Thymus (tissue), 11 donors: ENCODE data around the gene MRTFA. TPM values are rescaled to one million over a fixed set of nuclear protein-coding genes. Genes with fewer than 3 reads are reported as not detected.

Experiments
- DNase-seq, 9 donors: peaks; one replicate each; pipeline ENCODE4 v3.0.0-alpha.2; 2013; ENCODE audit warnings: low spot score in 9 of 9, low read depth in 6 of 9, missing footprints in 1 of 9
- H3K27ac ChIP-seq, 2 donors: one replicate each; pipeline ENCODE4 v1.5.1; 2013; ENCODE audit warnings: control low read depth in 1 of 2, low read depth in 1 of 2, low read length in 1 of 2, mild to moderate bottlenecking in 1 of 2, moderate library complexity in 1 of 2
- H3K27me3 ChIP-seq, 2 donors: one replicate each; pipeline ENCODE4 v1.5.1; 2013; ENCODE audit warnings: low read length in 1 of 2; ENCODE audit not compliant: control insufficient read depth in 2 of 2, insufficient read depth in 1 of 2
- H3K36me3 ChIP-seq, 2 donors: one replicate each; pipeline ENCODE4 v1.5.1; 2013; ENCODE audit warnings: low read length in 1 of 2, mild to moderate bottlenecking in 1 of 2, moderate library complexity in 1 of 2; ENCODE audit not compliant: control insufficient read depth in 2 of 2, insufficient read depth in 2 of 2
- H3K4me1 ChIP-seq, 2 donors: one replicate each; pipeline ENCODE4 v1.5.1; 2013; ENCODE audit warnings: low read length in 2 of 2; ENCODE audit not compliant: control insufficient read depth in 2 of 2, insufficient read depth in 2 of 2
- H3K4me3 ChIP-seq, 2 donors: one replicate each; pipeline ENCODE4 v1.5.1; 2013; ENCODE audit warnings: low read length in 2 of 2, control low read depth in 1 of 2, mild to moderate bottlenecking in 1 of 2
- H3K9me3 ChIP-seq, 2 donors: one replicate each; pipeline ENCODE4 v1.5.1; 2013; ENCODE audit warnings: low read length in 1 of 2, mild to moderate bottlenecking in 1 of 2; ENCODE audit not compliant: control insufficient read depth in 2 of 2, insufficient read depth in 1 of 2
- WGBS: extraction: QIAGEN DNeasy Blood & Tissue Kit; methylation state at CpG from one replicate; pipeline ENCODE4 v1.1.7; 2013; 5-methylcytosine and 5-hydroxymethylcytosine counted together
- polyA plus RNA-seq: library from polyadenylated mRNA; stranded (reverse); fragments of 200-250 nt; gene quantifications from one replicate; pipeline ENCODE4 v1.2.3, GENCODE V29; 2013
- total RNA-seq: library from RNA; stranded (reverse); fragments of 120-200 nt; gene quantifications from one replicate; pipeline ENCODE4 v1.2.4, GENCODE V29; 2013
- donor health status: healthy.

MRTFA gene
- total and polyA plus RNA-seq, 2 donors, result 16.8 to 37.0 TPM

DNA sequence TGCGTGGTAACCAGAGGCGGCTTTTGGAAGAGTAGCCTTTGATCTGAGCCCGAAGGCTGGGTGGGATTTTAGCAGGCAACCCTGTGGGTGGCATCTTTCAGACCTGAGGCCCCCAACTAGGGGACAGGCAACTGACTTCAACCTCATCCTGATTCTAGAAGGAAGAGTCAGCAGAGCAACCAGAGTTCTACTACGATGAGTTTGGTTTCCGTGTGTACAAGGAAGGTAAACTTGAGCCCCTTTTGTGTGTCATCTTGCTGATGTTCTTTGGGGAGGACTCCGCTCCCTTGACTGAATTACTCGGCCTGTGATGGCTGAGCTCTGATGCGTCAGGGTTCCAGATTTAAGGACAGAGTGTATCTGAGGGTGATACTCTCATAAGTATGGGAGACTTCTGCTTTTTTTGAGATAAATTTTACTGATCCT lies 234.5 kb downstream of the MRTFA start:
- 56% methylated on average over 8 of the region's 8 CpGs for WGBS
- peak in 1 of 9 donors; percentile 41 for DNase-seq
- peaks cover 0 to 2% of the 10 kb centered on the region in 2 donors for H3K9me3 ChIP-seq
- H3K36me3 ChIP-seq, result peaks cover 34 to 55% of the 10 kb centered on the region in 2 donors
- no peak overlapping the region for H3K4me3 ChIP-seq
- peak overlapping the region; percentile 60 to 76 for H3K27ac ChIP-seq
- H3K27me3 ChIP-seq, result no peaks in the 10 kb centered on the region
- H3K4me1 ChIP-seq, result peaks cover 28 to 71% of the 10 kb centered on the region in 2 donors

DNA sequence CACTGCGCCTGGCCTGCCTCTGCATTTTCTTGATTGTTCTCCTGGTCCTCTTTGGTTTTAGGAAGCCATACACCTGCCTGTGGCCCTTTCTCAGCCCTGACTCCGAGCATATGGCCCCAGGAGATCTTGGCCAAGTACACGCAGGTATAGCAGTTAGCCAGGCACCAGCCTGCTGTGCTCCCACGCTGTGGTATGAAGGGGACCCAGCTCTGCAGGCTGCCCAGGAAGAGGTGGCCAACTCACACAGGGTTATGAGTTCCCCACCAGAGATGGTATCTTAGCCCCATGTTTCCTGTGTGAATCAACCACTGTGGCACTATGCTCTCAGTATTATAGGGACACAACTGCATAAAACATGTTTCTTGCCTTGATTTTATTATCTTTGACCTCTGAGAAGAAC lies 235.0 kb downstream of the MRTFA start:
- Histone ChIP-seq H3K36me3 (peaks cover 30 to 51% of the 10 kb centered on the region in 2 donors), H3K4me1 (peaks cover 28 to 73% of the 10 kb centered on the region in 2 donors), H3K27ac (peak overlapping the region; percentile 55 to 76), H3K4me3 (no peak overlapping the region), H3K9me3 (peaks cover 0 to 4% of the 10 kb centered on the region in 2 donors), H3K27me3 (no peaks in the 10 kb centered on the region)
- 34% methylated on average over 4 of the region's 4 CpGs for WGBS
- peak in 2 of 9 donors; percentile 52 to 69 for DNase-seq

DNA sequence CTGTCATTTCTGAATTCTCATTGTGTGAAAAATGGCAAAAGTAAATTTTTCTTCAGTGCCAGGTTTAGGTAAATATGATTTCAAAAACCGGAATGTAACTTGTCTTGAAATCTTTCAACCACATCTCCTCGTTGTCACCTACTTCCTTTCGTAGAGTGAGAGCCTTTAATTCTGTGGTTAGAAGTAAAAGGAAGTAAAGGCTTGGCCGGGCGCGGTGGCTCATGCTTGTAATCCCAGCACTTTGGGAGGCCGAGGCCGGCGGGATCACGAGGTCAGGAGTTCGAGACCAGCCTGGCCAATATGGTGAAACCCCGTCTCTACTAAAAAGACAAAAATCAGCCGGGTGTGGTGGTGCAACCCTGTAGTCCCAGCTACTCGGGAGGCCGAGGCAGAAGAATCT lies 236.4 kb downstream of the MRTFA start:
- Histone ChIP-seq H3K4me1 (peaks cover 28 to 73% of the 10 kb centered on the region in 2 donors), H3K36me3 (peaks cover 22 to 38% of the 10 kb centered on the region in 2 donors), H3K27ac (peak overlapping the region; percentile 52 to 68), H3K4me3 (no peak overlapping the region), H3K27me3 (no peaks in the 10 kb centered on the region), H3K9me3 (peaks cover 0 to 4% of the 10 kb centered on the region in 2 donors)
- DNase-seq, result peak in 6 of 9 donors; percentile 48 to 84 (median 57)
- 17% methylated on average over 15 of the region's 15 CpGs for WGBS

DNA sequence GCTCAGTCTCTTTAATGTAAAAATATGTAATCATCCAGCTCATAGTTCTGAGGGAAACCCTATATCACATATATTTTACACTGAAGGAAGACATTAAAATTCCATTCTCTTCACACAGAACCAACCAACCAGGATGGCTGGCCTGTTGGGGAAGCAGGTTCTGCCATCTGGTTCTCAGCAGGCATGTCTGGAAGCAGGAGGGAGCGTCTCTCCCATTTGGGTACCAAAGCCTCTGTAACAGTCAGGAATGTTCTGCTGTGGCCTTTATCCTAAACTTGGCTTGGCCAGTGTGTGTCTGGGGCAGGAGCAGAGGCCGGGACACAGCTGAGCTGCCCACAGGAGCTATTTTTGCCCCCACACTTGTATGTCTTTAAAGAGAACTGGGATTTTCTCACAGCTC lies 236.9 kb downstream of the MRTFA start:
- Histone ChIP-seq H3K27ac (peak overlapping the region; percentile 52 to 68), H3K27me3 (no peaks in the 10 kb centered on the region), H3K4me3 (no peak overlapping the region), H3K4me1 (peaks cover 28 to 73% of the 10 kb centered on the region in 2 donors), H3K9me3 (peaks cover 0 to 4% of the 10 kb centered on the region in 2 donors), H3K36me3 (peaks cover 16 to 32% of the 10 kb centered on the region in 2 donors)
- no peak for DNase-seq
- WGBS, result 59% methylated on average over 2 of the region's 2 CpGs

DNA sequence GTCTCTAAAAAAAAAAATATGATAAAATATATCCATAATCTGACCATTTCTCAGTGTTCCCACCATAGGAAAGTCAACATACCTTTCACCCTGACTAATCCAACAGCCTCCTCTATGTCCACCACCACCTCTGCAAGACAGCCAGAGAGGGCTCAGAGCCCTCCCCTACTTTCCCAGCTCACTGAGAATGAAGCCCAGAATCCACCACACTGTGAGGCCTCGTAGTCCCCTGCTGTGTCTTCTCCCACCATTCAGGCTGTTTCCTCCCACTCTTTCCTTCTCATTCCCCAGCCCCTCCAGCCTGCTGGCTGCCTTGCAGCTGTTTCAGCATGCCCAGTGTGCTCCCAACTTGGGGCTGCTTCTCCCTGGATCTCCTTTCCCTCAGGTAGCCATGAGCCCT lies 239.1 kb downstream of the MRTFA start:
- Histone ChIP-seq H3K36me3 (peaks cover 6 to 17% of the 10 kb centered on the region in 2 donors), H3K9me3 (peaks cover 0 to 4% of the 10 kb centered on the region in 2 donors), H3K27me3 (no peaks in the 10 kb centered on the region), H3K27ac (peak overlapping the region in 1 of 2 donors; percentile 41), H3K4me3 (no peak overlapping the region), H3K4me1 (peaks cover 28 to 63% of the 10 kb centered on the region in 2 donors)
- 66% methylated on average over 1 of the region's 1 CpG for WGBS
- no peak for DNase-seq

DNA sequence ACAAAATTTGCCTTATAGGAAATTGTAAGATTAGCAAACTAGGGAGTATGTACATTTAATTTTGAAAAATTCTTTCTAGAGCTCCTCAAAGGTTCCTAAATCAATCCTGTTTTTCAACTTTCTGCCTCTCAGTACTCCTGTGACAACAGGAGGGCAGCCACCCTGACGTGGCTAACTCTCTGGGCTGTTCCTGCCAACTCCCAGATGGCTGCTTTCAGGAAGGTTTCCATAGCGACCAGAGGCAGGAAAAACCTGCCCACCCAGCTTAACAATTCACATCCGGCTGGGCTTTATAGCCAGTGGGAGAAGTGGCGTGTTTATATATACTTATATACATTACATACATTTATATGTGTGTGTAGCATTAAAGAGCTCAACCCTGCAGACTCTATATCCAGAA lies 239.6 kb downstream of the MRTFA start:
- 78% methylated on average over 4 of the region's 4 CpGs for WGBS
- peak overlapping the region in 1 of 2 donors; percentile 41 for H3K27ac ChIP-seq
- peaks cover 0 to 4% of the 10 kb centered on the region in 2 donors for H3K9me3 ChIP-seq
- peaks cover 6 to 13% of the 10 kb centered on the region in 2 donors for H3K36me3 ChIP-seq
- peaks cover 24 to 57% of the 10 kb centered on the region in 2 donors for H3K4me1 ChIP-seq
- no peak overlapping the region for H3K4me3 ChIP-seq
- H3K27me3 ChIP-seq, result no peaks in the 10 kb centered on the region
- DNase-seq, result no peak

DNA sequence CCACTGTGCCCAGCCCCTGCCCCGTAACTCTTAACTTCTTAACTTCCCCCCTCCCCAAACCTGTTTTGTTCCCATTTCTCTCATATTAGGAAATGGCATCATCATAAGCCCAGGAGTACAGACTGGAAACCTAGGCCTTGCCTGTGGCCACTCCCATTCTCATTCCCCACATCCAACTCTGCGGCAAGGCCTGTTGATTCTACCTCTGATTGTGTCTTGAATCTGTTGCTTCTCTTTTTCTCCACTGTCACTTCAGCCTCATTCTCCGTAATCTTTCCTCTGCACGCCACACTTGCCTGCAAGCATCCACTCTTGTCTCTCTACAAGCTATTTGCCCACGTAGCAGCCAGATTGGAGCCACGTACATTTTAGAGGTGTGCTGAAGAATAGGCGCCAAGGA lies 240.9 kb downstream of the MRTFA start:
- Histone ChIP-seq H3K27ac (no peak overlapping the region), H3K4me1 (peaks cover 14 to 51% of the 10 kb centered on the region in 2 donors), H3K4me3 (no peak overlapping the region), H3K9me3 (peaks cover 0 to 4% of the 10 kb centered on the region in 2 donors), H3K27me3 (no peaks in the 10 kb centered on the region), H3K36me3 (peaks cover 6 to 8% of the 10 kb centered on the region in 2 donors)
- DNase-seq, result no peak
- 92% methylated on average over 7 of the region's 7 CpGs for WGBS

DNA sequence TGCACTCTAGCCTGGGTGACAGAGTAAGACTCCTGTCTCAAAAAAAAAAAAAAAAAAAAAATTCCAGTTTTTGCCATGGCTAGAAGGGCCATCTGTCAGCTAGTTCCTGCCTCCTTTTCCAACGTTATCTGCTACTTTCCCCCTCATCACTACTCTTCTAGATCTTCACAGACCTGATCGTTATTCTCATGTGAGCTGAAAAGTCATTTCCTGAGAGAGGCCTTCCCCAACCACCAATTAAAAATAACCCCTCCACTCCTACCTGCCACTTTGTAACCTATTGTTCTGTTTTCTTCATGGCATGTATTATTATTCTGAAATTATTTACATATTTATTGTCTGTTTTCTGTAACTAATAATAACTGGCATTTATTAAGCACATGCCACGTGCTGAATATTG lies 241.9 kb downstream of the MRTFA start:
- peaks cover 0 to 4% of the 10 kb centered on the region in 2 donors for H3K9me3 ChIP-seq
- peaks cover 6 to 8% of the 10 kb centered on the region in 2 donors for H3K36me3 ChIP-seq
- H3K4me1 ChIP-seq, result peaks cover 5 to 41% of the 10 kb centered on the region in 2 donors
- 34% methylated on average over 3 of the region's 3 CpGs for WGBS
- H3K27ac ChIP-seq, result no peak overlapping the region
- no peaks in the 10 kb centered on the region for H3K27me3 ChIP-seq
- DNase-seq, result no peak
- no peak overlapping the region for H3K4me3 ChIP-seq

DNA sequence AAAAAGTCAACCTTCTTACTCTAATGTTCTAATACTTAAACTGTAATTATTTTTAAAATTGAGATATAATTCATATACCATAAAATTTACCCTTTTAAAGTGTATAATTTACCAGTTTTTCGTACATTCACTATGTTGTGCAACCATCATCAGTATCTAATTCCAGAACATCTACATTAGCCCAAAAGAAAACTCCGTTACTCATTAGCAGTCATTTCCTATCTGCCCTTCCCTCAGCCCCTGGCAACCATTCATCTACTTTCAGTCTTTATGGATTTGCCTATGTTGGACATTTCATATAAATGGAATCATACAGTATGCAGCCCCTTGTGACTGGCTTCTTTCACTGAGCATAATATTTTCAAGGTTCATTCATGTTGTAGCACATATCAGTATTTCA lies 243.9 kb downstream of the MRTFA start:
- Histone ChIP-seq H3K4me3 (no peak overlapping the region), H3K27me3 (no peaks in the 10 kb centered on the region), H3K36me3 (peaks cover 6 to 8% of the 10 kb centered on the region in 2 donors), H3K9me3 (peaks cover 0 to 4% of the 10 kb centered on the region in 2 donors), H3K27ac (no peak overlapping the region), H3K4me1 (peaks cover 8 to 36% of the 10 kb centered on the region in 2 donors)
- WGBS, result 98% methylated on average over 2 of the region's 2 CpGs
- no peak for DNase-seq
